HepG2 (cell line): ENCODE results near the gene KCNK18. TPM values are rescaled to one million over a fixed set of nuclear protein-coding genes. Genes with fewer than 3 reads are reported as not detected.

Experiments
- ATAC-seq: fragments of 200-7000 bp; cut with Tn5 transposase; 3 replicates; pipeline ENCODE4 v1.9.1; 2020; ENCODE audit warnings: mild to moderate bottlenecking, moderate library complexity
- BruUV-seq: library from RNA; stranded (reverse); fragments of 400-500 nt; replicated peaks from 2 replicates; lab custom pipeline; 2021; lab: Mats Ljungman, UMichigan
- CTCF ChIA-PET: fragments of 300-600 bp; formaldehyde crosslinking; extraction: SDS; loops from one replicate; lab custom pipeline; 2021; ENCODE audit warnings: low total read pairs, inconsistent platforms, low intra/inter-chr PET ratio; lab: Yijun Ruan, JAX
- POLR2A ChIA-PET: fragments of 350-600 bp; sonication (Branson Sonifier 250); formaldehyde crosslinking; loops from one replicate; lab custom pipeline; 2020; ENCODE audit warnings: antibody characterized with exemption, inconsistent platforms; lab: Yijun Ruan, JAX
- DNase-seq: peaks from one replicate; pipeline ENCODE4 v3.0.0-alpha.2; 2015; ENCODE audit warnings: low spot score
- FAIRE-seq: peaks from 3 replicates; lab custom pipeline; 2011; peaks lifted over from hg19 to GRCh38; lab: Jason Lieb, UNC
- H2AFZ ChIP-seq: one replicate; pipeline ENCODE4 v1.6.1; 2011; ENCODE audit warnings: low read length, inconsistent platforms
- H3K27ac ChIP-seq: fragments of 300-600 bp; 3 replicates; pipeline ENCODE4 v1.8.0; 2011; ENCODE audit warnings: mixed run types, mild to moderate bottlenecking, mixed read lengths, low read length, inconsistent platforms; ENCODE audit not compliant: insufficient read depth; ENCODE audit errors: extremely low read length
- H3K27me3 ChIP-seq, 2 experiments: fragments of 200-600 bp in 1 of 2; 2 replicates in 1 of 2; 3 replicates in 1 of 2; pipeline versions ENCODE4 v1.6.0 to v1.8.0; 2011; ENCODE audit warnings: low read length in 2 of 2, mild to moderate bottlenecking in 2 of 2, moderate library complexity in 2 of 2, inconsistent platforms in 1 of 2; ENCODE audit not compliant: insufficient read depth in 2 of 2, control insufficient read depth in 1 of 2
- H3K36me3 ChIP-seq, 2 experiments: fragments of 200-600 bp in 1 of 2; replicated peaks in 1 of 2; 2 replicates in 1 of 2; 3 replicates in 1 of 2; pipeline versions ENCODE4 v1.5.1 to v1.8.0; 2011; ENCODE audit warnings: low read length in 2 of 2, inconsistent platforms in 1 of 2; ENCODE audit not compliant: insufficient read depth in 2 of 2, control insufficient read depth in 1 of 2
- H3K4me1 ChIP-seq: 2 replicates; pipeline ENCODE4 v1.5.1; 2012; ENCODE audit warnings: low read length, inconsistent platforms; ENCODE audit not compliant: insufficient read depth
- H3K4me2 ChIP-seq: 2 replicates; pipeline ENCODE4 v1.6.0; 2011; ENCODE audit warnings: low read depth, low read length, inconsistent platforms
- H3K4me3 ChIP-seq, 3 experiments: fragments of 200-600 bp in 1 of 3; sonication (generic), shearing (Covaris generic) in 1 of 3; replicated peaks in 1 of 3; 2 replicates each; pipeline ENCODE4 v1.5.1; 2011 to 2016; ENCODE audit warnings: low read length in 3 of 3, inconsistent platforms in 2 of 3, low read depth in 2 of 3, mild to moderate bottlenecking in 2 of 3, control low read depth in 1 of 3, mixed read lengths in 1 of 3; ENCODE audit not compliant: insufficient read depth in 1 of 3
- H3K79me2 ChIP-seq: one replicate; pipeline ENCODE4 v1.6.1; 2011; ENCODE audit warnings: low read length, inconsistent platforms; ENCODE audit not compliant: insufficient read depth
- H3K9ac ChIP-seq: 2 replicates; pipeline ENCODE4 v1.6.0; 2011; ENCODE audit warnings: mild to moderate bottlenecking, low read depth, low read length, inconsistent platforms; ENCODE audit not compliant: insufficient read depth
- H3K9me3 ChIP-seq: 2 replicates; pipeline ENCODE4 v1.5.1; 2012; ENCODE audit warnings: mild to moderate bottlenecking, low read length
- H4K20me1 ChIP-seq: 2 replicates; pipeline ENCODE4 v1.6.0; 2011; ENCODE audit warnings: inconsistent platforms, mild to moderate bottlenecking, low read length, moderate library complexity; ENCODE audit not compliant: insufficient read depth
- REST ChIP-seq, 2 experiments: IDR thresholded peaks; 2 replicates each; pipeline ENCODE4 v1.6.1; 2011 to 2012; ENCODE audit warnings: low read length in 2 of 2, borderline replicate concordance in 1 of 2, low read depth in 1 of 2, mild to moderate bottlenecking in 1 of 2, moderate library complexity in 1 of 2
- ZNF430 ChIP-seq: sonication (generic); formaldehyde crosslinking; IDR thresholded peaks from 2 replicates; pipeline ENCODE4 v1.9.0; 2021; ENCODE audit warnings: mild to moderate bottlenecking, missing genetic modification reagents
- WGBS: methylation state at CpG from one replicate; pipeline ENCODE4 v1.1.6; 2017; ENCODE audit warnings: low lambda C conversion rate; 5-methylcytosine and 5-hydroxymethylcytosine counted together
- in situ Hi-C: cut with HindIII; loops from 2 replicates; pipeline ENCODE4 v1.10.0; 2017; ENCODE audit warnings: low pct_unique_long_range_greater_than_20kb; ENCODE audit not compliant: extremely low pct_ligation_motif_present
- intact Hi-C: fragments of 100-400 bp; cut with micrococcal nuclease; formaldehyde crosslinking; loops from one replicate; pipeline ENCODE4 v1.10.0; 2022; ENCODE audit not compliant: unreplicated experiment
- polyA plus RNA-seq, 8 experiments: library from polyadenylated mRNA; depleted of rRNA in 3 of 8; stranded (reverse) in 7 of 8; unstranded in 1 of 8; fragments of >200 nt; fragmentation: Illumina TruSeq in 4 of 8; extraction: Trizol in 4 of 8; gene quantifications; 2 replicates each; pipeline versions ENCODE4 v1.2.1 to v1.2.3, GENCODE V29; 2011 to 2016; ENCODE audit warnings: low read depth in 4 of 8, missing spikeins in 1 of 8, mixed read lengths in 1 of 8; ENCODE audit not compliant: insufficient read depth in 1 of 8
- total RNA-seq, 5 experiments: library from RNA; depleted of rRNA; stranded (reverse); fragments of >200 nt; fragmentation: Illumina TruSeq; extraction: Trizol; gene quantifications; 2 replicates each; pipeline ENCODE4 v1.2.3, GENCODE V29; 2016; ENCODE audit warnings: low read depth in 1 of 5

KCNK18 gene
- total and polyA plus RNA-seq, 2 of the 13 experiments (the other 11 are each of a cell fraction or from before 2014, with no cell fraction given): not detected

- peak; percentile 45 to 86 for TF ChIP-seq REST (IDR thresholded peaks at IDR 0.05; ENCODE audit: borderline replicate concordance in 1 of 2, low read depth in 1 of 2, low read length in 2 of 2)
- TF ChIP-seq ZNF430 (CRISPR knock-in tag): no peak
- Histone ChIP-seq H3K27ac (no peak overlapping the region), H3K4me1 (peaks cover 17% of the 10 kb centered on the region), H2AFZ (no peak overlapping the region), H3K9ac (no peak overlapping the region), H3K36me3 (no peaks in the 10 kb centered on the region), H4K20me1 (no peaks in the 10 kb centered on the region), H3K4me2 (0 out of 2 replicates have a peak overlapping the region, but pooled peaks have one; percentile 32), H3K4me3 (no peak overlapping the region), H3K27me3 (peaks cover 1 to 20% of the 10 kb centered on the region in 2 experiments), H3K9me3 (no peaks in the 10 kb centered on the region), H3K79me2 (no peaks in the 10 kb centered on the region)
- CTCF ChIA-PET: interaction anchor here (0.9 kb wide), 1 partner anchor 38 kb away, joined by 3 read pairs; no protein-coding TSS in a partner anchor
- WGBS: 30% methylated on average over 9 of the region's 9 CpGs
- DNase-seq (no peak), FAIRE-seq (no peak), ATAC-seq (peak; percentile 50)
- POLR2A ChIA-PET: no interaction called here
- no TSS peak for BruUV-seq
- intact Hi-C loops (no loop called here), in situ Hi-C loops (no loop called here)
Observed at GRCh38 chr10:117254338-117254737, 57.0 kb downstream of the KCNK18 start.
